Activated CD8-positive, alpha-beta memory T cell treated with anti-CD3 and anti-CD28 coated beads, Interleukin-2, amount 50 U/mL, for 24 hours (primary cell): ENCODE data around the gene PRKAR2B.

ENCODE experiments used
- DNase-seq: peaks from one replicate; pipeline ENCODE4 v3.0.0-alpha.2; 2020; ENCODE audit errors: extremely low read depth

Gene PRKAR2B

GRCh38 chr7:107158028-107158427 lies 113.5 kb downstream of the PRKAR2B start:
- DNase-seq: no peak

DNA sequence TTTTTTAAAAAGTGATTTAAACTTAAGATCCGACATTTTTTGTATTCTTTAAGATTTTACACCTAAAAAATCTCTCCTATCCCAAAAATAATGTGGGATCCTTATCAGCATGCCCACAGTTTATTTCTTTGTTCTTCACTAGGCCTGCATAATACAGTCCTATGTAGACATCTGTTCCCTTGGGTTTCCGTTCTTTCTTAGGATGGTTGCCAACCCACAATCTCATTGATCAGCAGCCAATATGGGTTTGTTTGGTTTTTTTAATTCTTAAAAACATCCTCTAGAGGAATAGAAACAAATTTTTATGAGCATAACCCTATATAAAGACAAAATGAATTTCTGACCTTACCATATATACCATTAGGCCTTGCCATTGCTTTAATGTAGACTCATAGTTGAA lies 115.9 kb downstream of the PRKAR2B start:
- DNase-seq: no peak

- no peak for DNase-seq
These were observed 116.9 kb downstream of the PRKAR2B start for GRCh38 chr7:107161415-107161814.

DNA sequence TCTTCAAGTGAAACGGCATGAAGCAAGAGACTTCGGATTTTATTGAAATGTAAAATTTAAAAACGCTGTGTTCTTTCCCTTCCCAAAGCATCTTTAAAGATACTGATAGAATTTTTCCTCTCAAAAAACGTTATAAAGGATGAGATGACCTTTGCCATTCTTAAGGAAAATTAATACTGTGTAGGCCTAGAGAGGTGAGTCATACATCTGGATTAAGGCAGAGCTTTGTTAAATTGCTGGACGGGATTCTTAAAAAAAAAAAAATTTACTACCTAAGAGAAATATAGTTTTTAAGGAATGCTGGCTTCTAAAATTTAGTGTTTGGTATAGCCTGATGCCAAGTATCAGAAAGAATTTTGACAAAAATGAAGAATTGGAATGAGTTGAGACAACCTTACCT lies 118.0 kb downstream of the PRKAR2B start:
- no peak for DNase-seq

DNA sequence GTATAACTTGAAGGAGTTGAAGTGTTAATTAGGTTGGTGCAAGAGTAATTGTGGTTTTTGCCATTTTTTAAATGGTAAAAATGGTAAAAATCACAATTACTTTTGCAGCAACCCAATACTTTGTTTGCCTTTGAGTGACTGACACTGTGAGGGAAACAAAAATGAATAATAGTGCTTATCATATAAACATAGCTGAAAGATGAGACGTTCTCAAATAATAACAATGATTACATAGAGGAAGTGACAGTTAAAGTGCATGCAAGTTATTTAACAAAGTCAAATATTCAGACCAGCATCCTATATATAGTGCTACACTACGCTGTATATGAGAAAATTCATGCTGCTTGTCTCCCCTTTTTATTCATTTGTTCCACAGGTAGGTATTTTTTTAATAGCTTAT lies 119.6 kb downstream of the PRKAR2B start:
- DNase-seq: no peak

- no peak for DNase-seq
These were observed 120.8 kb downstream of the PRKAR2B start for GRCh38 chr7:107165341-107165740.

- DNase-seq: no peak
These were observed 122.4 kb downstream of the PRKAR2B start for GRCh38 chr7:107166736-107167426.

GRCh38 chr7:107167483-107168232 lies 123.2 kb downstream of the PRKAR2B start:
- DNase-seq: no peak

DNA sequence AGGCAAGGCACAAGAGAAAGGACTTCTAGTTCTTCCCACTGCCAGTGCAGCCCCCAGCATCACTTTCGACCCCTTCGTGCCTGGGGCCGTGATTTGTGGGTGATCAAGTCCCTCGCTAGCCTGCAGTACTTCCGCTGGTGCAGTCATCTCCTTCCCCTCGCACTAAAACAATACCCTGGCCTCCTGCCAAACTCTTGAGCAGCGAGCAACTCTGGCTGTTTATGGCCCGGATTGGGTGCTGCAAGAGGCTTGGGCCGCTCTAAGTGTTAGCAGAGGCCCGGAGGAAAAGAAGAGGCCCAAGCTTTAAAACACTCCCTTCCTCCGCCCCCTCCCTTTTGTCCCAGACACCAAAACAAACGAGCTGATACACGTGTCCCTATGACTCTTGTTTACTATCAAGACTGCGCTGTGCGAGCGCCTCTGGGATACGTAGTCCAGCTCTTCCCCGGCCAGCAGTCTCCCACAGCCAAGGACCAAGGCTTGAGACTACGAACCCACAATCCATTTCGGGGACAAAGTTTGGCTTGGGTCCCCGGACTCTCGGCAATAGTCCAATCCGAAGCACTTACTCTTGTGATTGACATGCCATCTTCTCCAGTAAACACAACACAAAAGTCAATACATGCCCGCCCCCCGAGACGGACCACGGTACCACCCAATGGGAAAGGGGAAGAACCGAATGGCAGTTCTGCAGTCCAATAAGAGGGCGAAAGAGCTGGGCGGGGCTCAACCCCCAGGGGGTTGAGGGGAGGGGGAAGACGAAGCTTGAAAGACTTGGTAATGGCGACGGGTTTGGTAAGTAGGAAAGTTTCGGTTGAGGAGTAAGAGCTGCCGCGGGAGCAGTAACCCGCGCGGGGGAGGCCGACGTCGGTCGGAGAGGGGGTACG lies 124.0 kb downstream of the PRKAR2B start, which contains the start of gene HBP1:
HBP1 (plus strand) TSS at position 771 of the 887 bp plus-strand sequence. CDS start 10,891 bp downstream, outside the sequence.
- peak; percentile 96 for DNase-seq

DNA sequence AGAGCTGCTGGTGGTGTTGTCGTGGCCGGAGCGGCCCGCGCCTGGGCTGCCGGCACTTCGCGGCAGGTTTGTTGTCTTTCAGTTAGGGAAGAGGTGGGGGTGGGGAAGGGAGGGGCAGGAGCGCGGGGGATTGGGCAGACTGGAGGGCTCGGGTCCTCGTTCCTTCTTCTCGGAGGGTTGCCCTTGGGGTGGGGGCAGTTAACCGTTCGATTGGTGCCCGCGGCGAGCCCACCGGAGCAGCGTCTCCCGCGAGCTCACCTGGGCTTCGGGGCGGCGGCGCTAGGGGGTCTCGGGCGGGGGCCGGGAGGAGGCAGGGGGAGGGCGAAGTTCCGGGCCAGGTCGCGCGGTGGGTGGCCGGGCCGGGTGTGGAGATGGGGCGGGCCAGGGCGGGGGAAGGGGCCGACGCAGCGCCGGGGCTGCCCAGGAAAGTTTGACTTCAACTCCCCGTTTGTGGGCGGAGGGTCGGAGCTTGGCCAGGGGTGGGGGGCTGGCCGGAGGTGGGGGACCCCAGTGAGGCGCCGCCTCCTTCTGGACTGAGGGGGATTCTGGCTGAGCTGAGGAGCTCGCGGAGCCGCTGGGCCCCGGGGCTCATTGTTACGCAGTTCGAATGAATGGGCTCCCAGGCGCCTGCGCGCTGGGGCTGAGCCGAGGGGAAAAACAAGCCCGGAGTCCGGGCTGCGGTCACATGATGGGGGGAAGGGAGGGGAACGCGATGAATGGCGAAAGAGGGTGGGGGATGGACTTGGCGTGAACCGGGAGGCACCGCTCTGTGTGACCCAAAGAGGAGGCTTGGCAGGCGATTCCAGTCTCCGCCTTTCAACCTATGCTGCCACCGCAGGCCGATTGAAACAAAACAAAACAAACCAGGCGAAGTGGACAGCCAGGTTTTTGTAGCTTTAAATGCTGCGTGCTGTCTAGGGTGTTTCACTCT lies 124.9 kb downstream of the PRKAR2B start:
- peak; percentile 71 for DNase-seq

GRCh38 chr7:107170051-107170915 lies 125.8 kb downstream of the PRKAR2B start:
- DNase-seq: no peak

GRCh38 chr7:107171496-107171895 lies 127.0 kb downstream of the PRKAR2B start:
- no peak for DNase-seq

- DNase-seq: no peak
These were observed 127.9 kb downstream of the PRKAR2B start for GRCh38 chr7:107172276-107173032.

DNA sequence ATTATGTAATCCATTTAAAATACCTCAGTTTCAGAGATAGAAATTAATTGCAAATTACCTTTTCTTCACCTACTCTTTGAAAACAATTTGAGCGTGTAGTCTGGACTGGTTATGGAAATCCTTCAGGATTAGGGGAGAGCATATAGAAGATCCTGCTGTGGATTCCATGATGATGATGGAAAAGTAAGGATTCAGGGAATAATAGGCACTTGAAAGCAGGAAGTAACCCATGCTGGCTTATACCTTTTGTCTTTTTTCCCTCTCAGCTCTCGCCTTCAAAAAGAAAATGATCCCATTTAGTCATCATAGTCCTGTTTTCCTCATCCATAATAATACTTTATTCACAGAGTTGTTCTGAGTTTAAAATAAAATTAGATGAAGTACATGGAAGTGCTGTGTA lies 128.7 kb downstream of the PRKAR2B start:
- no peak for DNase-seq

- DNase-seq: no peak
These were observed 129.3 kb downstream of the PRKAR2B start for GRCh38 chr7:107173691-107174406.

GRCh38 chr7:107179326-107180164 lies 135.0 kb downstream of the PRKAR2B start:
- DNase-seq: no peak

- peak; percentile 44 for DNase-seq
These were observed 135.9 kb downstream of the PRKAR2B start for GRCh38 chr7:107180378-107180777.

DNA sequence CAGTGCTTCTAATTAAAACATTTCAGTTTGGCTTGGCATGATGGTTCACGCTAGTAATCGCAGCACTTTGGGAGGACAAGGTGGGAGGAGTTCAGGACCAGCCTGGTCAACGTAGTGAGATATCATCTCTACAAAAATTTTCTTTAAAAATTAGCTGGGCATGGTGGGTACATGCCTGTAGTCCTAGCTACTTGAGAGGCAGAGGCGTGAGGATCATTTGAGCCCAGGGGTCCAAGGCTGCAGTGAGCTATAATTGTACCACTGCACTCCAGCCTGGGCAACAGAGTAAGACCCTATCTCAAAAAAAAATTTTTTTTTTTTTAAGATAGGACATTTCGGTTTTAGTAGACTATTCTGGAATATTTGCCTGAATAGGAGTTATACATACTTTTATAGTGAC lies 136.7 kb downstream of the PRKAR2B start:
- no peak for DNase-seq
